WERI-Rb-1 (cell line): Measurements from ENCODE around the gene TRDN.

Experiments
- DNase-seq: peaks from one replicate; pipeline ENCODE4 v3.0.0-alpha.2; 2020
- H3K27ac ChIP-seq: fragments of 250-450 bp; sonication (Bioruptor Pico); 2 replicates; pipeline ENCODE4 v1.5.1; 2020; ENCODE audit warnings: mild to moderate bottlenecking, moderate library complexity
- H3K27me3 ChIP-seq: fragments of 250-450 bp; sonication (Bioruptor Pico); 2 replicates; pipeline ENCODE4 v1.5.1; 2021; ENCODE audit warnings: mild to moderate bottlenecking, low read depth, moderate library complexity; ENCODE audit not compliant: insufficient read depth, severe bottlenecking
- H3K36me3 ChIP-seq: fragments of 250-450 bp; sonication (Bioruptor Pico); 2 replicates; pipeline ENCODE4 v1.5.1; 2020; ENCODE audit warnings: mild to moderate bottlenecking, moderate library complexity
- H3K4me3 ChIP-seq: 2 replicates; pipeline ENCODE4 v1.5.1; 2011; ENCODE audit warnings: low read depth, mild to moderate bottlenecking, control low read depth, low read length
- H3K9me3 ChIP-seq: fragments of 250-450 bp; sonication (Bioruptor Pico); 2 replicates; pipeline ENCODE4 v1.5.1; 2021; ENCODE audit warnings: mild to moderate bottlenecking, moderate library complexity; ENCODE audit not compliant: severe bottlenecking
- TF ChIP-seq, protein P1 (sequence below): IDR thresholded peaks from 2 replicates; pipeline ENCODE4 v1.5.1; 2011; ENCODE audit warnings: low read depth, mild to moderate bottlenecking, control low read depth, inconsistent platforms, low read length

Gene TRDN

DNA sequence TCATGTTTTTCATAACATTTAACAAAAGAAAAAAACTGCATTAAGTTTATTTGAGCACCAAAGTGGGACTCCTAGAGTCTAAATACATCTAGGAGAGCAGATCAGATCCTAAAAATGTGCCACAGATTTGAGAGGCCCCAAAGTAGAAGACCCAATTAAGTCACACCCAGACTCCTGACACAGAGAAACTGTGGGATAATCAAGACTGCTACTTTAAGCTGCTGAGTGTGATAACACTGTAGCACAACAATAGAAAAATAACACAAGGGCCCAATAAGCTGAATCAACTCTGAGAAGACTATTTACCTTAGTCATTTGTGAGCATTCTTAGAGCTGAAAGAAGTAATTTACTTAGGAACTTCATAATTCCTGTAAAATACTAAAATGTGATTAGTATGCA, 26.0 kb downstream of the TRDN start:
- TF ChIP-seq, protein P1, sequence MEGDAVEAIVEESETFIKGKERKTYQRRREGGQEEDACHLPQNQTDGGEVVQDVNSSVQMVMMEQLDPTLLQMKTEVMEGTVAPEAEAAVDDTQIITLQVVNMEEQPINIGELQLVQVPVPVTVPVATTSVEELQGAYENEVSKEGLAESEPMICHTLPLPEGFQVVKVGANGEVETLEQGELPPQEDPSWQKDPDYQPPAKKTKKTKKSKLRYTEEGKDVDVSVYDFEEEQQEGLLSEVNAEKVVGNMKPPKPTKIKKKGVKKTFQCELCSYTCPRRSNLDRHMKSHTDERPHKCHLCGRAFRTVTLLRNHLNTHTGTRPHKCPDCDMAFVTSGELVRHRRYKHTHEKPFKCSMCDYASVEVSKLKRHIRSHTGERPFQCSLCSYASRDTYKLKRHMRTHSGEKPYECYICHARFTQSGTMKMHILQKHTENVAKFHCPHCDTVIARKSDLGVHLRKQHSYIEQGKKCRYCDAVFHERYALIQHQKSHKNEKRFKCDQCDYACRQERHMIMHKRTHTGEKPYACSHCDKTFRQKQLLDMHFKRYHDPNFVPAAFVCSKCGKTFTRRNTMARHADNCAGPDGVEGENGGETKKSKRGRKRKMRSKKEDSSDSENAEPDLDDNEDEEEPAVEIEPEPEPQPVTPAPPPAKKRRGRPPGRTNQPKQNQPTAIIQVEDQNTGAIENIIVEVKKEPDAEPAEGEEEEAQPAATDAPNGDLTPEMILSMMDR = no peak
- Histone ChIP-seq H3K27me3 (no peaks in the 10 kb centered on the region), H3K4me3 (no peak overlapping the region), H3K9me3 (no peaks in the 10 kb centered on the region), H3K27ac (no peak overlapping the region), H3K36me3 (no peaks in the 10 kb centered on the region)
- no peak for DNase-seq

DNA sequence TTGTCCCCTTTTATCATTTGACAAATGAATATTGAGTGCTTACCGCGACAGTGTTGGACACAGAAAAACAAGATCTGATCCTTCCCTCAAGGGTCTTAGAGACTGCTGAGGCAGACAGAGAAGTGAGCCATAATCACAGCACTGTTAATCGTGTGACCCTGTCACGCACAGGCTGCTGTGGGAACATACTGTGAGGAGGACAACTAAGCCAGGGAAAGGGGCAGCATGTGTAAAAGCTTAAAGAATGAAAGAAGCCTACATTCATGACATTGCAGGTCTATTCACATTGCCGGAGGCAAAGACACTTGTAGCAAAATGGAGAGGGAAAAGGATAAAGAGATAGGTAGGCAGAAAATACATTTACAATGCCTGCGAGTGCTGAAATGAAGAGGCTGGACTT, 32.7 kb downstream of the TRDN start:
- peak; percentile 27 for DNase-seq
- Histone ChIP-seq H3K4me3 (no peak overlapping the region), H3K9me3 (no peaks in the 10 kb centered on the region), H3K36me3 (no peaks in the 10 kb centered on the region), H3K27me3 (no peaks in the 10 kb centered on the region), H3K27ac (no peak overlapping the region)
- TF ChIP-seq, protein P1 = no peak

DNA sequence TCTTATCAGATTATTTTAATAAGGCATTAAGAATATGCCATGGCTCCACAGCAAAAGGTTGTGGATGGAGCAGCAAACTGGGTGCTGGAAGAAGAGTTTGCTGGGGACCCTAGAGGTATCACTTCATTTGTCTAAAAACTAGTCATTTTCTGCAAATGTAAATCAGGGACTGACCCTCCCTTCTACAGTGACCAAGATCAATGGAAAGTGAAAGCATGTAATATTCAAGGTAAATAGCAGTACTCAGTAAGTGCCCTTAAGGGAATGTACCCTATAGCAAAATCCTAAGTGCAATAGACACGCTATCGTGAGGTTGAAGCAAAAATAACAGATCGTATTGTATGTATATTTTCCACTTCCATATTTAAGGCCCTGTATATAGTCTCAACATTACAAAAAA, 38.7 kb downstream of the TRDN start:
- TF ChIP-seq, protein P1 = no peak

DNA sequence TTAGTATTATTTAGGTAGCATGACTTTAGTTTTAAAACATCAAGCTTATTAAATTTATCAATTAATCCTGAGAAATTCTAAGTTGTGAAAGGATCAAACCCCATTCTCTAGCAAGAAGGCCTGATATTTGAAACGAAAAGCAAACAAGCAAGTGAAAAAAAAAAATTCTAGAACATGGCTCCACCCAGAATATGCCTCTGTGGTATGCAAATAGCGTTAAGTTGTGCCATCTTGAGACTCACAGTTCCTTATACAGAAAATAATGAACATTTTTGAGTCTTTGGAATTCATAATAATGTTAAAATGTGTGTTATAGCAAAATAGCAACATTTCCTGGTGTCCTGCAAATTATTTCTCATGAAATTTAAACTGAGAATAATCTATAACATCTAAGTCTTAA, 42.0 kb downstream of the TRDN start:
- H3K9me3 ChIP-seq = no peaks in the 10 kb centered on the region
- H3K4me3 ChIP-seq = no peak overlapping the region
- TF ChIP-seq, protein P1 = no peak
- no peaks in the 10 kb centered on the region for H3K27me3 ChIP-seq
- no peak for DNase-seq
- no peak overlapping the region for H3K27ac ChIP-seq
- H3K36me3 ChIP-seq = no peaks in the 10 kb centered on the region

More for the DNA sequence above, 38.7 kb downstream of the TRDN start:
- Histone ChIP-seq H3K9me3 (no peaks in the 10 kb centered on the region), H3K36me3 (no peaks in the 10 kb centered on the region), H3K27me3 (no peaks in the 10 kb centered on the region), H3K27ac (no peak overlapping the region), H3K4me3 (no peak overlapping the region)
- DNase-seq = no peak

DNA sequence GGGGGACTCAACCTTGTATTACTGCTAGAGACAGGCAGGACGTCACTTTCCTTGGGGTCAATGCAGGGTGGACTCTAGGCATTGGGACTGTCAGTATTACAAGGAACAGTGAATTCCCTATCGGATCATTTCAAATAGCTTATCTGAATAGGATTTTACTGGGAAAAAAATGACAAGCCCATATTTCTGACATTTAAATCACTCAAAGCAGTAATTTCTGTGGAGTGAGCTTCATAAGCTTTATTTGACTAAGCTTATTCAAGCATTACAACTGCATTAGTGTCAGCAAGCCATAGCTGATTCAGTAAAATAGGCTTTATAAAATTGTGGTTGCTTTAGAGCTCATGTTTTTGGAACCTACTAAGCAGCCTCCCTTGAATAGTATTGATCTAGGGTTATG, 44.3 kb downstream of the TRDN start:
- DNase-seq = no peak
- H3K4me3 ChIP-seq = no peak overlapping the region
- H3K27ac ChIP-seq = no peak overlapping the region
- TF ChIP-seq, protein P1 = no peak
- H3K9me3 ChIP-seq = no peaks in the 10 kb centered on the region
- no peaks in the 10 kb centered on the region for H3K36me3 ChIP-seq
- no peaks in the 10 kb centered on the region for H3K27me3 ChIP-seq

DNA sequence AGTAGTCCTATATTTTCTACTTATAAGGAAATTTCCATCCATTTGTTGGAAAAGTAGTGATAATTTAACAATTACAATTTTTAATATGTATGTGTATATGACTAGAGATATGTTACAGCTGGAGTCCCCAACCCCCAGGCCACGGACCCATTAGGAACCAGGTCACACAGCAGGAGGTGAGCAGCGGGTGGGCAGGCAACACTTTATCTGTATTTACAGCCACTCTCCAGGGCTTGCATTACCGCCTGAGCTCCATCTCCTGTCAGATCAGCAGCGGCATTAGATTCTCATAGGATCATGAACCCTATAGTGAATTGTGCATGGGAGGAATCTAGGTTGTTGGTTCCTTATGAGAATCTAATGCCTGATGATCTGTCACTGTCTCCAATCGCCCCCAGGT, 46.8 kb downstream of the TRDN start:
- H3K4me3 ChIP-seq = no peak overlapping the region
- no peaks in the 10 kb centered on the region for H3K36me3 ChIP-seq
- H3K27me3 ChIP-seq = no peaks in the 10 kb centered on the region
- DNase-seq = no peak
- H3K27ac ChIP-seq = no peak overlapping the region
- TF ChIP-seq, protein P1 = no peak
- no peaks in the 10 kb centered on the region for H3K9me3 ChIP-seq
